Measurements from ENCODE around the gene PRRT3.
"Not testable (repeated sequence)": the region's sequence is repeated elsewhere in the genome, so short reads cannot be mapped to it uniquely, and the experiment has no call there.

Gene PRRT3

DNA sequence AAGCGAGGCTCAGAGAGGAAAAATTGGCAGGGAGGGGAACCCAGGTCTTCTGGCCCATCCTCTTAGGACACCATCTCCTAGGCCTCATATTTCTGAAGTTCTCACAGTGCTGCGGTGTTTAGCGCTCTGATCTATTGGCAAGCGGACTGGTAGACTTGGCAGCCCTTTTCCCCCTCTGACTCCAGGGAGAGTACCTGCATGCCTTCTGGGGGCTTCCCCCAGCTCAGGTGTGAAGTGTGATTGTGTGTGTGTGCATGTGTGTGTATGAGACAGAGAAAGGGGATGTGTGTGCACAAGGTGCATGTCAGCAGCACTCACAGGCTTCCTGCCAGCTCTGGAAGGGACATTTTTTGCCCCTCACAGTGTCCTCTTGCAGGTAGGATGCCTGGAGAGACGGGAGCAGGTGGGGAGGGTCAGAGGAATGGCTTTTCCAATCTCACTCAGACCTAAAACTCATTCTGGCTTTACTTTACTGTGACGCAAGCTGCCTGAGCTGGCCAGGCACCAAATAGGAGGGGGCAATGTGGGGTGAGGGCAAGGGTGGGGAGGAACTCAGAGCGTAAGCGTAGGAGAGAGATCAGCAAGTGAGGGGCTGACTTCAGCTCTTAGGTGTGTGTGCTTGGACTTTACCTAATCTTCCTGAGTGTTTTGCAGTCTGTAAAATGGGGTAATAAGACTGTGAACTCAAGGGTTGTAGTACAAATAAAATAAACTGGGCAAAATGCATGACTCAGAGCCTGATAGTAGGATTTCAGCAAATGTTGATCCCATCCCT, 53.6 kb downstream of the PRRT3 start:
- no peaks in the 10 kb centered on the region for H3K9me3 ChIP-seq (ENCODE audit: control insufficient read depth in 2 of 2, low read length in 2 of 2)
- H3K27ac ChIP-seq (ENCODE audit: low read length), result no peak overlapping the region
- peaks cover 1 to 2% of the 10 kb centered on the region in 2 donors for H3K36me3 ChIP-seq (ENCODE audit: control insufficient read depth in 2 of 2, insufficient read depth in 2 of 2, low read length in 2 of 2)
- peaks cover 22% of the 10 kb centered on the region for H3K4me1 ChIP-seq (ENCODE audit: control insufficient read depth, insufficient read depth, low read length)
- no peaks in the 10 kb centered on the region for H3K27me3 ChIP-seq (ENCODE audit: control insufficient read depth in 1 of 2, insufficient read depth in 2 of 2, low read length in 2 of 2)
- H3K4me3 ChIP-seq (ENCODE audit: low read length in 2 of 2), result no peak overlapping the region
- peak overlapping the region in 1 of 2 donors; percentile 13 for H3K9ac ChIP-seq (ENCODE audit: low read length in 2 of 2)

- peaks cover 10 to 11% of the 10 kb centered on the region in 2 donors for H3K36me3 ChIP-seq (ENCODE audit: control insufficient read depth in 2 of 2, insufficient read depth in 2 of 2, low read length in 2 of 2)
- H3K27me3 ChIP-seq (ENCODE audit: control insufficient read depth in 1 of 2, insufficient read depth in 2 of 2, low read length in 2 of 2), result no peaks in the 10 kb centered on the region
- H3K27ac ChIP-seq (ENCODE audit: low read length), result no peak overlapping the region
- no peak overlapping the region for H3K4me3 ChIP-seq (ENCODE audit: low read length in 2 of 2)
- H3K9me3 ChIP-seq (ENCODE audit: control insufficient read depth in 2 of 2, low read length in 2 of 2), result no peaks in the 10 kb centered on the region
- no peak overlapping the region for H3K9ac ChIP-seq (ENCODE audit: low read length in 2 of 2)
- peaks cover 20% of the 10 kb centered on the region for H3K4me1 ChIP-seq (ENCODE audit: control insufficient read depth, insufficient read depth, low read length)
Observed at GRCh38 chr3:9897408-9898372, 54.5 kb downstream of the PRRT3 start.

DNA sequence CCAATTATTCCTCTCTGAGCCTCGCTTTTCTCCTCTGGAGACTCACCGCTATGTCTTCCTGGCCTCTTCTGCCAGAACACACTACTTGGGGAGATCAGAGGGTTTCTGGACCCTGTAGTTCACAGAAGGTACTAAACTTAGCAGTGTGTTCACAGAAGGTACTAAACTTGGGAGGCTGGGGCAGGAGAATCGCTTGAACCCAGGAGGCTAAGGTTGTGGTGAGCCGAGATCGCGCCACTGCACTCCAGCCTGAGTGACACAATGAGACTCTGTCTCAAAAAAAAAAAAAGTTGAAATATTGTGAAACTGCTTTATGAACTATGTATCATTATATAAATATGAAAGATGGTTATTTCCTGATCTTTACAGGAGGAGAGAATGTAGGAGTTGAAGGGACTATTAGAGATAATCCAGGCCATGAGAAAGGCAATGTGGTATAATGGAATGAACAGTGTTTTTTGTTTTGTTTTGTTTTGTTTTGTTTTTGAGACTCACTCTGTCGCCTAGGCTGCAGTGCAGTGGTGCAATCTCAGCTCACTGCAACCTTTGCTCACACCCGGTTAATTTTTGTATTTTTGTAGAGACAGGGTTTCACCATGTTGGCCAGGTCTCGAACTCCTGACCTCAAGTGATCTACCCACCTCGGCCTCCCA, 55.3 kb downstream of the PRRT3 start:
- H3K27me3 ChIP-seq (ENCODE audit: control insufficient read depth in 1 of 2, insufficient read depth in 2 of 2, low read length in 2 of 2); H3K4me3 ChIP-seq (ENCODE audit: low read length in 2 of 2); H3K9me3 ChIP-seq (ENCODE audit: control insufficient read depth in 2 of 2, low read length in 2 of 2); H3K9ac ChIP-seq (ENCODE audit: low read length in 2 of 2); H3K27ac ChIP-seq (ENCODE audit: low read length): not testable (repeated sequence)
- Histone ChIP-seq H3K4me1 (ENCODE audit: control insufficient read depth, insufficient read depth, low read length) (peaks cover 19% of the 10 kb centered on the region), H3K36me3 (ENCODE audit: control insufficient read depth in 2 of 2, insufficient read depth in 2 of 2, low read length in 2 of 2) (peaks cover 10 to 15% of the 10 kb centered on the region in 2 donors)

- not testable (repeated sequence) for H3K27ac ChIP-seq (ENCODE audit: low read length); H3K4me3 ChIP-seq (ENCODE audit: low read length in 2 of 2); H3K9ac ChIP-seq (ENCODE audit: low read length in 2 of 2); H3K27me3 ChIP-seq (ENCODE audit: control insufficient read depth in 1 of 2, insufficient read depth in 2 of 2, low read length in 2 of 2); H3K9me3 ChIP-seq (ENCODE audit: control insufficient read depth in 2 of 2, low read length in 2 of 2)
- Histone ChIP-seq H3K4me1 (ENCODE audit: control insufficient read depth, insufficient read depth, low read length) (peaks cover 23% of the 10 kb centered on the region), H3K36me3 (ENCODE audit: control insufficient read depth in 2 of 2, insufficient read depth in 2 of 2, low read length in 2 of 2) (peaks cover 10 to 15% of the 10 kb centered on the region in 2 donors)
Observed at GRCh38 chr3:9895715-9896114, 56.5 kb downstream of the PRRT3 start.
